SK-N-SH treated with all-trans-retinoic acid at 6 μM for 48 hours (cell line): ENCODE data around the gene CWC22.

Source experiments
- ATAC-seq: fragments of 200-7000 bp; cut with Tn5 transposase; 3 replicates; pipeline ENCODE4 v1.9.1; 2020; ENCODE audit warnings: mild to moderate bottlenecking, moderate library complexity
- ARNTL ChIP-seq: fragments of 450-650 bp; formaldehyde crosslinking; IDR thresholded peaks from 2 replicates; pipeline ENCODE4 v1.5.0; 2020; ENCODE audit warnings: low read depth, mild to moderate bottlenecking, moderate library complexity, borderline replicate concordance
- BACH2 ChIP-seq: fragments of 250-450 bp; sonication (Bioruptor Pico); IDR thresholded peaks from 2 replicates; pipeline ENCODE4 v1.9.0; 2021; ENCODE audit warnings: mild to moderate bottlenecking, borderline replicate concordance
- CSDC2 ChIP-seq: fragments of 250-450 bp; sonication (Bioruptor Pico); IDR thresholded peaks from 2 replicates; pipeline ENCODE4 v1.5.0; 2020; ENCODE audit warnings: mild to moderate bottlenecking, moderate library complexity
- ESRRG ChIP-seq: fragments of 250-450 bp; sonication (Bioruptor Pico); IDR thresholded peaks from 2 replicates; pipeline ENCODE4 v1.6.1; 2021; ENCODE audit warnings: mild to moderate bottlenecking
- GLIS3 ChIP-seq: fragments of 250-450 bp; sonication (Bioruptor Pico); IDR thresholded peaks from 2 replicates; pipeline ENCODE4 v1.5.0; 2020; ENCODE audit warnings: mild to moderate bottlenecking, moderate library complexity
- ISL1 ChIP-seq: fragments of 250-450 bp; sonication (Bioruptor Pico); IDR thresholded peaks from 2 replicates; pipeline ENCODE4 v2.1.2; 2022; ENCODE audit warnings: mild to moderate bottlenecking, moderate library complexity
- OSR1 ChIP-seq: fragments of 250-450 bp; sonication (Bioruptor Pico); IDR thresholded peaks from 2 replicates; pipeline ENCODE4 v1.8.0; 2022; ENCODE audit warnings: moderate library complexity, mild to moderate bottlenecking, inconsistent platforms
- PATZ1 ChIP-seq: fragments of 250-450 bp; sonication (Bioruptor Pico); IDR thresholded peaks from 2 replicates; pipeline ENCODE4 v1.8.0; 2020; ENCODE audit warnings: mild to moderate bottlenecking, moderate library complexity, borderline replicate concordance
- PPARA ChIP-seq: fragments of 250-450 bp; sonication (Bioruptor Pico); IDR thresholded peaks from 2 replicates; pipeline ENCODE4 v1.5.0; 2020; ENCODE audit warnings: mild to moderate bottlenecking, borderline replicate concordance
- RARB ChIP-seq: fragments of 250-450 bp; sonication (Bioruptor Pico); IDR thresholded peaks from 2 replicates; pipeline ENCODE4 v1.8.0; 2021; ENCODE audit warnings: mild to moderate bottlenecking, moderate library complexity
- SNAI2 ChIP-seq: fragments of 250-450 bp; sonication (Bioruptor Pico); IDR thresholded peaks from 2 replicates; pipeline ENCODE4 v1.5.0; 2020; ENCODE audit warnings: mild to moderate bottlenecking, moderate library complexity
- TCF4 ChIP-seq: fragments of 250-450 bp; sonication (Bioruptor Pico); IDR thresholded peaks from 2 replicates; pipeline ENCODE4 v1.8.0; 2021; ENCODE audit warnings: mild to moderate bottlenecking, moderate library complexity, borderline replicate concordance
- TOX ChIP-seq: fragments of 250-450 bp; sonication (Bioruptor Pico); IDR thresholded peaks from 2 replicates; pipeline ENCODE4 v1.8.0; 2021; ENCODE audit warnings: mild to moderate bottlenecking, moderate library complexity, borderline replicate concordance
- ZC3H10 ChIP-seq: fragments of 250-450 bp; sonication (Bioruptor Pico); IDR thresholded peaks from 2 replicates; pipeline ENCODE4 v1.5.1; 2021; ENCODE audit warnings: mild to moderate bottlenecking, moderate library complexity
- ZFP3 ChIP-seq: fragments of 250-450 bp; sonication (Bioruptor Pico); IDR thresholded peaks from 2 replicates; pipeline ENCODE4 v1.5.0; 2020; ENCODE audit warnings: mild to moderate bottlenecking, moderate library complexity
- ZFP30 ChIP-seq: fragments of 450-650 bp; formaldehyde crosslinking; IDR thresholded peaks from 2 replicates; pipeline ENCODE4 v1.5.0; 2022; ENCODE audit warnings: mild to moderate bottlenecking, moderate library complexity
- ZNF565 ChIP-seq: fragments of 450-650 bp; formaldehyde crosslinking; conservative IDR thresholded peaks from 2 replicates; pipeline ENCODE4 v1.5.0; 2020; ENCODE audit warnings: low read depth, mild to moderate bottlenecking, moderate library complexity
- ZNF70 ChIP-seq: fragments of 450-650 bp; formaldehyde crosslinking; IDR thresholded peaks from 2 replicates; pipeline ENCODE4 v1.5.0; 2020; ENCODE audit warnings: mild to moderate bottlenecking, moderate library complexity
- TF ChIP-seq, protein P1 (sequence below): fragments of 250-450 bp; sonication (Bioruptor Pico); IDR thresholded peaks from 2 replicates; pipeline ENCODE4 v1.8.0; 2021; ENCODE audit warnings: low read depth, mild to moderate bottlenecking, moderate library complexity, borderline replicate concordance
- TF ChIP-seq, protein P2 (sequence below): fragments of 250-450 bp; sonication (Bioruptor Pico); IDR thresholded peaks from 2 replicates; pipeline ENCODE4 v1.5.1; 2021; ENCODE audit warnings: mild to moderate bottlenecking, moderate library complexity
- TF ChIP-seq, protein P3 (sequence below): fragments of 250-450 bp; sonication (Bioruptor Pico); IDR thresholded peaks from 2 replicates; pipeline ENCODE4 v1.5.0; 2020; ENCODE audit warnings: mild to moderate bottlenecking, moderate library complexity
- TF ChIP-seq, protein P4 (sequence below): fragments of 250-450 bp; sonication (Bioruptor Pico); IDR thresholded peaks from 2 replicates; pipeline ENCODE4 v1.5.1; 2020; ENCODE audit warnings: low read depth, mild to moderate bottlenecking, moderate library complexity

CWC22 gene

GRCh38 chr2:179995741-179996515 is 11.2 kb downstream of the CWC22 start:
- TF ChIP-seq RARB (no peak), ARNTL (CRISPR knock-in tag) (no peak), BACH2 (CRISPR knock-in tag) (no peak), TOX (CRISPR knock-in tag) (no peak), ZFP3 (no peak), ZC3H10 (no peak), ZFP30 (no peak), ISL1 (CRISPR knock-in tag) (no peak), PATZ1 (CRISPR knock-in tag) (no peak), SNAI2 (no peak), CSDC2 (CRISPR knock-in tag) (no peak), PPARA (CRISPR knock-in tag) (no peak), ESRRG (CRISPR knock-in tag) (no peak), OSR1 (CRISPR knock-in tag) (no peak)
- TF ChIP-seq, protein P1, sequence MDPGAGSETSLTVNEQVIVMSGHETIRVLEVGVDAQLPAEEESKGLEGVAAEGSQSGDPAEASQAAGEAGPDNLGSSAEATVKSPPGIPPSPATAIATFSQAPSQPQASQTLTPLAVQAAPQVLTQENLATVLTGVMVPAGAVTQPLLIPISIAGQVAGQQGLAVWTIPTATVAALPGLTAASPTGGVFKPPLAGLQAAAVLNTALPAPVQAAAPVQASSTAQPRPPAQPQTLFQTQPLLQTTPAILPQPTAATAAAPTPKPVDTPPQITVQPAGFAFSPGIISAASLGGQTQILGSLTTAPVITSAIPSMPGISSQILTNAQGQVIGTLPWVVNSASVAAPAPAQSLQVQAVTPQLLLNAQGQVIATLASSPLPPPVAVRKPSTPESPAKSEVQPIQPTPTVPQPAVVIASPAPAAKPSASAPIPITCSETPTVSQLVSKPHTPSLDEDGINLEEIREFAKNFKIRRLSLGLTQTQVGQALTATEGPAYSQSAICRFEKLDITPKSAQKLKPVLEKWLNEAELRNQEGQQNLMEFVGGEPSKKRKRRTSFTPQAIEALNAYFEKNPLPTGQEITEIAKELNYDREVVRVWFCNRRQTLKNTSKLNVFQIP (CRISPR knock-in tag): no peak
- TF ChIP-seq, protein P2, sequence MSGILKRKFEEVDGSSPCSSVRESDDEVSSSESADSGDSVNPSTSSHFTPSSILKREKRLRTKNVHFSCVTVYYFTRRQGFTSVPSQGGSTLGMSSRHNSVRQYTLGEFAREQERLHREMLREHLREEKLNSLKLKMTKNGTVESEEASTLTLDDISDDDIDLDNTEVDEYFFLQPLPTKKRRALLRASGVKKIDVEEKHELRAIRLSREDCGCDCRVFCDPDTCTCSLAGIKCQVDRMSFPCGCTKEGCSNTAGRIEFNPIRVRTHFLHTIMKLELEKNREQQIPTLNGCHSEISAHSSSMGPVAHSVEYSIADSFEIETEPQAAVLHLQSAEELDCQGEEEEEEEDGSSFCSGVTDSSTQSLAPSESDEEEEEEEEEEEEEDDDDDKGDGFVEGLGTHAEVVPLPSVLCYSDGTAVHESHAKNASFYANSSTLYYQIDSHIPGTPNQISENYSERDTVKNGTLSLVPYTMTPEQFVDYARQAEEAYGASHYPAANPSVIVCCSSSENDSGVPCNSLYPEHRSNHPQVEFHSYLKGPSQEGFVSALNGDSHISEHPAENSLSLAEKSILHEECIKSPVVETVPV (CRISPR knock-in tag): no peak
- TF ChIP-seq, protein P3, sequence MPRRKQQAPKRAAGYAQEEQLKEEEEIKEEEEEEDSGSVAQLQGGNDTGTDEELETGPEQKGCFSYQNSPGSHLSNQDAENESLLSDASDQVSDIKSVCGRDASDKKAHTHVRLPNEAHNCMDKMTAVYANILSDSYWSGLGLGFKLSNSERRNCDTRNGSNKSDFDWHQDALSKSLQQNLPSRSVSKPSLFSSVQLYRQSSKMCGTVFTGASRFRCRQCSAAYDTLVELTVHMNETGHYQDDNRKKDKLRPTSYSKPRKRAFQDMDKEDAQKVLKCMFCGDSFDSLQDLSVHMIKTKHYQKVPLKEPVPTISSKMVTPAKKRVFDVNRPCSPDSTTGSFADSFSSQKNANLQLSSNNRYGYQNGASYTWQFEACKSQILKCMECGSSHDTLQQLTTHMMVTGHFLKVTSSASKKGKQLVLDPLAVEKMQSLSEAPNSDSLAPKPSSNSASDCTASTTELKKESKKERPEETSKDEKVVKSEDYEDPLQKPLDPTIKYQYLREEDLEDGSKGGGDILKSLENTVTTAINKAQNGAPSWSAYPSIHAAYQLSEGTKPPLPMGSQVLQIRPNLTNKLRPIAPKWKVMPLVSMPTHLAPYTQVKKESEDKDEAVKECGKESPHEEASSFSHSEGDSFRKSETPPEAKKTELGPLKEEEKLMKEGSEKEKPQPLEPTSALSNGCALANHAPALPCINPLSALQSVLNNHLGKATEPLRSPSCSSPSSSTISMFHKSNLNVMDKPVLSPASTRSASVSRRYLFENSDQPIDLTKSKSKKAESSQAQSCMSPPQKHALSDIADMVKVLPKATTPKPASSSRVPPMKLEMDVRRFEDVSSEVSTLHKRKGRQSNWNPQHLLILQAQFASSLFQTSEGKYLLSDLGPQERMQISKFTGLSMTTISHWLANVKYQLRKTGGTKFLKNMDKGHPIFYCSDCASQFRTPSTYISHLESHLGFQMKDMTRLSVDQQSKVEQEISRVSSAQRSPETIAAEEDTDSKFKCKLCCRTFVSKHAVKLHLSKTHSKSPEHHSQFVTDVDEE (CRISPR knock-in tag): no peak
- no peak for ATAC-seq

- peak; percentile 47; the same call in 2 of the 3 replicates for ATAC-seq
- TF ChIP-seq ARNTL (CRISPR knock-in tag) (no peak), PPARA (CRISPR knock-in tag) (no peak), ZNF70 (CRISPR knock-in tag) (no peak), ZC3H10 (no peak), PATZ1 (CRISPR knock-in tag) (no peak), SNAI2 (no peak), ZFP30 (no peak), BACH2 (CRISPR knock-in tag) (no peak), ZFP3 (no peak), ESRRG (CRISPR knock-in tag) (no peak), ZNF565 (CRISPR knock-in tag) (no peak), GLIS3 (CRISPR knock-in tag) (no peak), TOX (CRISPR knock-in tag) (no peak), TCF4 (no peak)
- TF ChIP-seq, protein P2 (CRISPR knock-in tag): no peak
- TF ChIP-seq, protein P4, sequence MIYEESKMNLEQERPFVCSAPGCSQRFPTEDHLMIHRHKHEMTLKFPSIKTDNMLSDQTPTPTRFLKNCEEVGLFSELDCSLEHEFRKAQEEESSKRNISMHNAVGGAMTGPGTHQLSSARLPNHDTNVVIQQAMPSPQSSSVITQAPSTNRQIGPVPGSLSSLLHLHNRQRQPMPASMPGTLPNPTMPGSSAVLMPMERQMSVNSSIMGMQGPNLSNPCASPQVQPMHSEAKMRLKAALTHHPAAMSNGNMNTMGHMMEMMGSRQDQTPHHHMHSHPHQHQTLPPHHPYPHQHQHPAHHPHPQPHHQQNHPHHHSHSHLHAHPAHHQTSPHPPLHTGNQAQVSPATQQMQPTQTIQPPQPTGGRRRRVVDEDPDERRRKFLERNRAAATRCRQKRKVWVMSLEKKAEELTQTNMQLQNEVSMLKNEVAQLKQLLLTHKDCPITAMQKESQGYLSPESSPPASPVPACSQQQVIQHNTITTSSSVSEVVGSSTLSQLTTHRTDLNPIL (CRISPR knock-in tag): no peak
- TF ChIP-seq, protein P1 (CRISPR knock-in tag): no peak
Observed at GRCh38 chr2:179991344-179991743, 15.8 kb downstream of the CWC22 start.
